Limb (tissue), 2 donors: ENCODE results near the gene STX17.
"Not testable (repeated sequence)": the region's sequence is repeated elsewhere in the genome, so short reads cannot be mapped to it uniquely, and the experiment has no call there.

Experiments used
- DNase-seq, 2 donors: peaks; one replicate each; pipeline ENCODE4 v3.0.0-alpha.2; 2016; ENCODE audit errors: extremely low spot score in 2 of 2

STX17 gene

DNA sequence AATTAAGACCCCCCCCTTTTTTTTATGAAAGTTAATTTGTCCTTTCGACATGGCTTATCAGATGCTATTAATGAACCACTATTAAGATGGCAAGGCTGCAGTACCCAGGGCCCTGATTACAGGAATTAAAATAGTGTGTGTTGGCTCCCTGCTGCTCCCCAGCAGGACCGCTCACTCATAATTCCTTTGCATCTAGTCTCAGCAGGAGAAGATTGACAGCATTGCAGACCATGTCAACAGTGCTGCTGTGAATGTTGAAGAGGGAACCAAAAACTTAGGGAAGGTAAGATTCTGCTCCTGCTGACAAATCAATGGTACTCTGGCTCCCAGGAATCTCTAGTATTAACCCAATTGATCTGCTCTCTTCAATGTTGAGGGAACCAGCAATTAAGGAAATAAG lies 61.0 kb downstream of the STX17 start:
- no peak for DNase-seq

DNA sequence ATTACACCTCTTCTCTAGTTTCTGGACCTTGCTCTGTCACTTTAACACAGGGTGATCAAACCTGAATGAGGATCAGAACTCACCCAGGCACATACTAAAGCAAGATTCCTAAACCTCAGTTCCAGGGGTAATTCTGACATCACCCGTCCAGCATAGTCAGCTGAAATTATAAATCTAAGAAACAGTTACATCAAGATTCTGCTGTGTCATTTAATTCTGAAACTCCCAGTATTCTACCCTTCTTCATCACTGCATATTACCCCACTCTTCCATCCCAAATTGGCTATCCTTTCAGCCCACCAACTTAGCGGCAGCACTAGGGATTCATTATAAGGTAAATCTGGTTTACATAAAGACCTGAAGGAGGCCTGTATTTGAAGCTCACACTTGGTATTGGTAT lies 64.0 kb downstream of the STX17 start:
- no peak for DNase-seq

DNA sequence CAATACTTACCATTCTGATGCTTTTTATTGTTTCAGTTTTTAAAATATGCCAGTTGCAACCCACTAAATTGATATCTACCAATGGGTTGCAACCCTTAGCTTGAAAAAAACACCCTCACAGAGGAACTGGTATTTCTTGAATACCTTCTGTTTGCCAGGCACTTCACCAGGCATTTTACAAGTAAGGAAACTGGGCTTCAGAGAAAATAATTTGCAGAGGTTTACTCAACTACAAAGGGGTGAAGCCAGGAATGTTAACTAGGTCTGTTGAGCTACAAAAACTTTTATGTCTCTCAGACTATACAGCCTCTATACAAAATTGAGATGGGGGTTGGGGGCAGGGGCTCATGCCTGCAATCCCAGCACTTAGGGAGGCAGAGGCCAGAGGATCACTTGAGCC lies 65.0 kb downstream of the STX17 start:
- DNase-seq: no peak

DNA sequence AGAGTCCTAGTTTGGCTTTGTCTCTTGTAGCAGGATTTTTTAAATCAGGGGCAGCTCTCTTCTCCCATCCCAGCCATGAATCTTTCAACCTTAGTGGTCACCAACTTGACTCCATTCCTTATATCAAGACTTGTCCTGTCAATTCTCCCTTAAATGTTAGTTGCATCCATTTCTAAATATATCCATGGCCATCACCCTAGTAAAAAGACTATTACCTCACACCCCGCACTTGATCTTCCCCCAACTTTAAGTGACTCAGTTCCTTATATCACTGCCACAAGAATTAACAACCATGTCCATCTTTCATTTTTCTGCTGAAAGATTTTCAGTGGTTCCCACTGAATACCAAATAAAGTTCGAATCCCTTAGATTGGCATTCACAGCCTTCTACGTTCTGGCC lies 67.0 kb downstream of the STX17 start:
- DNase-seq: no peak

DNA sequence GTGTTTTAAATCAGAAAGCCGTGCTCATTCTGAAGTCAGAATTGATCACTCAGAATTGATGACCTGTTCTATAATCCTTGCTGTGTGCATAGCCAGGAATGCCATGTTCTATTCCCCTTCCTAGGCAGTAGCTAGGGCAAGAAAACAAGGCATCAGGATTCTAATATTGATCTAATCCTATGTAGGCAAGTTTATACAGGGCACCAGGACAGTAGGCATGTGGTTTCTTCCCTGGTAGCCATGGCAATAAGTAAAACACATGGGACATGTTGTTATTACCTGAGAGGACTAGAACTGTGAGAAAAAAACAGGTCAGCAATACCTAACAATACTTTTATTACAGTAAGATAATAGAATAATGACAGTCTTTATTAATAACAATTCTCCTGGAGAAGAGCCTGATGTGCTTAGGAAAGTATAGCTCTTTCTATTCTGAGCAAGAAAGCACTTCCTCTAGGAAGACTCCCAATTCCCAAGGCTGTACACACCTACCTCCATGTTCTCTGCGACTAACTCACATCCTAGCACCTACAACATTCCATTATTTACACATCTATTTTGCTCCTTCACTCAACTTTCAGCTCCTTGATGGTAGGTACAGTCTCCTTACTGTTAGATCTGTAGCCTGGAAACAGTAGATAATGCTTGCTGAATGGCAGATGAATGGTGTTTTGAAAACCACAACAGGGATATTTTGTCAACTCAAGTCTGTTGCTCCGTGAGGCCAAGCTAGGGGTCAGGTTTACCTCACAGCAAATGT lies 70.8 kb downstream of the STX17 start:
- DNase-seq: no peak

DNA sequence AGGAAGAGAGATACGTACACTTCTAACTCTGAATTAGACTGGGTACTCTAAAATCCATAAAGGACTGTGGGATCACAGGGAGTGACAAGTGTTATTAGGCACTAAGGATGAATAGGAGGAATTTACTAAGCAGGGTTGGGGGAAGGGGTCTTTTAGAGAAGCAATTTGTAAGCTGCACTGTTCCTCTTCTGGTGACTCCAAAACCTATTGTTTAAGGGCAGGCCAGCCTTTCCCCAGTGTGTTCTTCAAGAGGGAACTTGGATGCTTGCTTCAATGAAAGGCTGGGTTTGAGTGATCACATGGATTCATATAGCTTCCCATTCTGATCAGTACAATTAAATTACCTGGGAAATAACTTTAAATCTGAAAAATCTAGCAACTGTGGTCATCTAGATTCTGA lies 71.8 kb downstream of the STX17 start:
- DNase-seq: no peak

DNA sequence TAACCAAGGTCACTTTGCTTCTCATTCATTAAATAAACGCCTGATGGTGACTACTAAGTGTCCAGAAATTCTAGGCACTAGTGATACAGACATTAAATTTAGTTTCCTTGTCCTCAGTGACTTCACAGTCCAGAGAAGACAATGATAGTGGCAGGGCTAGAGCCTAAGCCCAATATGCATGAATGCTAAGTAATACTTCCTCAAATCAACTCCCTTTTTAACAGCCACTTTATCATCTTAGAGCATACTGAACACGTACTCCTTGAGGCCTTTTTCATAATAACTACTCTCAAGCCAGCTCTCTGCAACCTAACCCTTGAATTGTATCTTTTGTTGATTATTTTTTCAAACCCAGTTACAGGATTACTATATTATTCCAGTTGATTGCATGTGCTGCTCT lies 74.1 kb downstream of the STX17 start:
- no peak for DNase-seq

DNA sequence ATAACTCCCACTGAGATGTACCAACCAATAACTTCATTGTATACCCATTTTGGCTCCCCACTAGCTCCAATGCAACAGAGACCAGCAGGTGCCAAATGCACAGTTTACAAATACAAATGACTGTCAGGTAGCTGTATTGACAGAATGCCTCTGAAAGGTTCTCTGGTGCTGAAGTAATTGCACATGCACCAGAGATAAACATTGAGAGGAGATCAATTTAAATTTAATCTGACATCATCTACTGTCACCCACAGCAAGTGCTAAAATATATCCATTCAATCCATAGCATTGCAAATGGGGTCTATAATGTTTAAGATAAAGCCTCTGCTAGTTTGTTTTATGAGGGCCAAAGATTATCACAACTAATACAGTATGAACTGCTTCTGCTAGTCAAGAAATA lies 80.2 kb downstream of the STX17 start:
- DNase-seq: no peak

DNA sequence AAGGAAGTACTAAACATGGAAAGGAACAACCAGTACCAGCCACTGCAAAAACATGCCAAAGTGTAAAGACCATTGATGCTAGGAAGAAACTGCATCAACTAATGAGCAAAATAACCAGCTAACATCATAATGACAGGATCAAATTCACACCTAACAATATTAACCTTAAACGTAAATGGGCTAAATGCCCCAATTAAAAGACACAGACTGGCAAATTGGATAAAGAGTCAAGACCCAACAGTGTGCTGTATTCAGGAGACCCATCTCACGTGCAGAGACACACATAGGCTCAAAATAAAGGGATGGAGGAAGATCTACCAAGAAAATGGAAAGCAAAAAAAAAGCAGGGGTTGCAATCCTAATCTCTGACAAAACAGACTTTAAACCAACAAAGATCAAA lies 84.1 kb downstream of the STX17 start:
- DNase-seq: not testable (repeated sequence)

DNA sequence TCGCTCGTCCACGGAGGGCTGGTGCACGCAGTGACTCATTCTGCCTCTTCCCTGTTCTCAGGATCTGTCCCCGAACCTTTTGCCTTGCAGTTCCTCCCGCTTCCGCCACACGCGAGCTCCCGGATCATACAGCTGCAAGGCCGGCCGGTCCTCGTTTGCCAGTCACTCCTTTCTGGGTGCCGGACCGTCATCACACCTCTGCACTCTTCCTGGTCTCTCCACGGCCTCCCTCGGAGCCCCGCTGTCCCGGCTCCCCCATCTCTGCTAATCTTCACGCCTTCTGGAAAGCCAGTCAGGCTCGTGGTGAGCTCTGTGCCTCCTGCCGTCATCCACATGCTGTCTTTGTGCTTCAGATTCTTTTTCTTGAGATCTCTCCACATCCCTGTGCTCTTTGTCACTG lies 91.8 kb downstream of the STX17 start:
- no peak for DNase-seq

DNA sequence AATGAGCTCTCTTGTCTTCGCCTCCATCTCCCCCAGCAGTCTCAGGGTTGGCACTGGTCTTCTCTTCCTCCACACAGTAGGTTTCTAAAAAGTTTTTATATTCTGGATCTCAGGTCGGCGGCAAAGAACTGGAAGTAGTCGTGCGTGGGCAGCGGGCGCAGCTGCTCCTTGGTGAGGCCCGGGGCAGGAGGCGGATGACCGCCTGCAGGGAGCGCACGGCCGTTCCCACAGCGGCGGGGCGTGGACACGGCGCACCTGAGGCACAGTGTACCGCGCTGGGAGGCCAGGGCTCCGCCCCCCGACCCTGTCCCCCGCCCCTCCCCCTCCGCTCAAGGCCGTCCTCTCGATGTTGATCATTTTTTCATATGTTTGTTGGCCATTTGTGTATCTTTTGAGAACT lies 92.4 kb downstream of the STX17 start:
- no peak for DNase-seq

DNA sequence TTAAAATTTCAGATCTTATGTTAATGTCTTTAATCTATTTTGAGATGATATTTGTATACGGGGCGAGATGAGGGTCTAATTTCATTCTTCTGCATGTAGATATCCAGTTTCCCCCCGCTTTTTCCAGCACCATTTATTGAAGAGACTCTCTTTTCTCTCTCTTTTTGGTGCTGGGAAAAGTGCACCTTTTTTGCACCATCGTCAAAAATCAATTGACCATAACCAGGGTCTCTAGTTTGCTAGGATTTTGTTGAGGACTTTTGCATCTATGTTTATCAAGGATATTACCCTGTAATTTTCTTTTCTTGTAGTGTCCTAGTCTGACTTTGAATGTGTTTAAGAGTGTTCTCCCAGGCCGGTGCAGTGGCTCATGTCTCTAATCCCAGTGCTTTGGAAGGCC lies 93.3 kb downstream of the STX17 start:
- no peak for DNase-seq

DNA sequence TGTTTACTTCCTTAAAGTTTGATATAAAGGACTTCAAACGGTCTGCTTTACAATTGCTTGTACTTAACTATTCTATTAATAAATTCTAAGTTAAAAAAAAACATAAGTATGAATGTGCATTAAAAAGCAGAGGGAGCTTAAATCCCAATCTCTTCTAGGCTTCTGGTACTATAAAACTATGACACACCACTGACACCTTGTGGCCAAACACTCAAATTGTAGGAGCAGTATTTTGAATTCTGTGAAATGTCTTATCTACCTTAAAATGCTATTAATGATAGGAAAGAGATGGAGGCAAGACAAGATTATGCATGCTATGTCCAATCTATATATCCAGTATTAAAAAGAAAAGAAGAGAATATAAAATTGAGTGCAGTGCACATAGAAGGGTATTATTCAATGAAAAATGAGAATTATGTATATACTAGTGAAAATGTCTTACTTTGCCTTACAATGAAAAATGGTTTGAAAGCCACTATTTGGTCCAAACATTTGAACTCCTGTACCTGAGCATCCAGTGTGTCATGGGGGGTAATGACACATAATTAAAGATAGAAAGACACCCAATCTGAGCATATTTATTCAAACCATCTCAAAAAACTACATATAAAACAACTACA lies 104.7 kb downstream of the STX17 start:
- DNase-seq: peak in 1 of 2 donors; percentile 36

DNA sequence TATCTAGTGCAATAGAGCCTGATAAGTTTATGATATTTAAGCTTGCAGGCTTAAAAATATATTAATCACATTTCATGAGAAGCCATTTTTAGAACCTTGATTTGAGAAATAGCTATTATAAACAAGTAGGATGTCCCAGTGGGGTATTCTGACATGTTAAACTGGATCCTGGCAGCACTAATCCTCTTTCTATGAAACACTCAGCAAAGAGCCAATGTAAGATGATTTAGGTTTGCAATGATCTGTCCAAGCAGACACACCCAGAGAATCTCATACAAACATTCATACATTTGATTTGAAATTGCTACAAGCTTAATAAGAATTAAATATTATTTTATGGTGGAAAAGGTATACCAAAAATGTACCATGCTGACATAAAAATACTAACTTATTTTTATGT lies 105.8 kb downstream of the STX17 start:
- DNase-seq: no peak

DNA sequence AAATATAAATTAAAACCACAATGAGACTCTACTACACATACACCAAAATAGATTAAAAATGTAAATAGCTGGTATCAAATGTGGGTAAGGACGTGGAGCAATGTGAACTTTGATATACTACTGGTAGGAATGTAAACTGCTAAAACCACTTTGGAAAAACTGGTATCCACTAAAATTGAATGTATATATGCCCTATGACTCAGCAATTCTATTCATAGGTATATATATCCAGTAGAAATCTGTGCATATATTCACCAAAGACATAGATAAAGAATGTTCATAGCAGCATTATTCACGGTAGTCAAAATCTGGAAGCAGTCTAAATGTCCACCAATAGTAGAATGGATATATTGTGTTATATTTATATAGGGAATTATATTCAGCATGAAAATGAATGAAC lies 107.1 kb downstream of the STX17 start:
- DNase-seq: no peak

DNA sequence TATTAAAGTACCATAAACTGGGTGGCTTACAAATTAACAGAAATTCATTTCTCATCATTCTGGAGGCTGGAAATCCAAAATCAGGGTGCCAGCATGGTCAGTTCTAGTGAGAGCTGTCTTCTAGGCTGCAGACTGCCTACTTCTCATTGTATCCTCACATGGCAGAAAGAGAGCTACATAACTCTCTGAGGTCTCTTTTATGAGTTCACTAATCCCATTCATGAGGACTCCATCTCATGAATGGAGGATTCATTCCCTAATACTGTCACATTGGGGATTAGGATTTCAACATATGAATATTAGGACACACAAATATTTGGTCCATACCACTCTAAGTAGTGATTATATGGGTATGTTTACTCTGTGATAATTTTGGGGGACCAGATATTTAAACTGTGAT lies 108.4 kb downstream of the STX17 start:
- DNase-seq: no peak

DNA sequence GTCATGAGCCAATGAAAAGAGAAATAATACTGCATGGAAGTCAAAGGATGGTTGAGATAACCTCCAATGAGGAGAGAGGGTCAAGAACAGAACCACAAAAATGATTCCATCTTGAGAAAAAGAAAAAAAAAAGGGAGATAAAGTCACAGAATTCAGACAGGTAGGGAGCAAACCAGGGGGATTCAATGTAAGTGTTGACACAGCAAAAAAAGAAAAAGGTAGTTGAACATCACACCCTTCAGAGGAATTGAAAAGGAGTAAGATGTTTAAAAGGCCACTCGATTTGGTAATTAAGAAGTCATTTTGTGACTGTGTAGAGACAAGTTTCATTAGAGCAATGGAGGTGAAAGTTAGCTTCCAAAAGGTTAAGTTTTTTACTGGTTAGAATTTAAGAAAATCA lies 113.1 kb downstream of the STX17 start:
- DNase-seq: no peak
